ENCODE data around the gene NTMT2.

- TF ChIP-seq BHLHE40 (IDR thresholded peaks at IDR 0.05; ENCODE audit: low read length): no peak
- no peak for TF ChIP-seq TRIM28 (IDR thresholded peaks at IDR 0.05)
- TF ChIP-seq, protein P1, sequence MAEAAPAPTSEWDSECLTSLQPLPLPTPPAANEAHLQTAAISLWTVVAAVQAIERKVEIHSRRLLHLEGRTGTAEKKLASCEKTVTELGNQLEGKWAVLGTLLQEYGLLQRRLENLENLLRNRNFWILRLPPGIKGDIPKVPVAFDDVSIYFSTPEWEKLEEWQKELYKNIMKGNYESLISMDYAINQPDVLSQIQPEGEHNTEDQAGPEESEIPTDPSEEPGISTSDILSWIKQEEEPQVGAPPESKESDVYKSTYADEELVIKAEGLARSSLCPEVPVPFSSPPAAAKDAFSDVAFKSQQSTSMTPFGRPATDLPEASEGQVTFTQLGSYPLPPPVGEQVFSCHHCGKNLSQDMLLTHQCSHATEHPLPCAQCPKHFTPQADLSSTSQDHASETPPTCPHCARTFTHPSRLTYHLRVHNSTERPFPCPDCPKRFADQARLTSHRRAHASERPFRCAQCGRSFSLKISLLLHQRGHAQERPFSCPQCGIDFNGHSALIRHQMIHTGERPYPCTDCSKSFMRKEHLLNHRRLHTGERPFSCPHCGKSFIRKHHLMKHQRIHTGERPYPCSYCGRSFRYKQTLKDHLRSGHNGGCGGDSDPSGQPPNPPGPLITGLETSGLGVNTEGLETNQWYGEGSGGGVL (CRISPR knock-in tag; IDR thresholded peaks at IDR 0.05): no peak
These were observed 36.7 kb downstream of the NTMT2 start for GRCh38 chr1:170182442-170182841.
